HCT116 (cell line): ENCODE data around the gene SUPT3H. TPM values are rescaled to one million over a fixed set of nuclear protein-coding genes. Genes with fewer than 3 reads are reported as not detected.

Experiments
- ATAC-seq: fragments of 200-7000 bp; cut with Tn5 transposase; 2 replicates; pipeline ENCODE4 v1.9.1; 2020; ENCODE audit warnings: mild to moderate bottlenecking, moderate library complexity
- BruUV-seq: library from RNA; stranded (reverse); fragments of 400-500 nt; replicated peaks from 2 replicates; lab custom pipeline; 2021; lab: Mats Ljungman, UMichigan
- CTCF ChIA-PET: fragments of 300-600 bp; sonication (Branson Sonifier 250); formaldehyde crosslinking; loops from one replicate; lab custom pipeline; 2021; ENCODE audit warnings: antibody characterized with exemption; lab: Charles Lee
- POLR2A ChIA-PET: fragments of 300-600, 350-600 bp; sonication (Branson Sonifier 250); formaldehyde crosslinking; loops from one replicate; lab custom pipeline; 2021; ENCODE audit warnings: antibody characterized with exemption; lab: Charles Lee
- RAD21 ChIA-PET, 2 experiments: fragments of 300-600 bp; sonication (Branson Sonifier 250); formaldehyde crosslinking; loops; one replicate each; lab custom pipeline; 2023; ENCODE audit warnings: low total read pairs in 2 of 2; ENCODE audit not compliant: uncharacterized antibody in 2 of 2, unreplicated experiment in 2 of 2, low non-redundant PET in 1 of 2; lab: Charles Lee
- DNase-seq: peaks from one replicate; pipeline ENCODE4 v3.0.0-alpha.2; 2010; ENCODE audit warnings: low read depth, low spot score
- H2AFZ ChIP-seq: fragments of 200-600 bp; shearing (Covaris generic), sonication (generic); 2 replicates; pipeline ENCODE4 v1.6.1; 2017; ENCODE audit warnings: low read depth, mixed run types, mixed read lengths, antibody characterized with exemption, low read length; ENCODE audit not compliant: poor library complexity, severe bottlenecking
- H3K27ac ChIP-seq: 2 replicates; pipeline ENCODE4 v1.5.1; 2012; ENCODE audit warnings: low read depth, low read length
- H3K27me3 ChIP-seq: fragments of 200-600 bp; sonication (generic); 2 replicates; pipeline ENCODE4 v1.6.1; 2016; ENCODE audit warnings: mixed run types, low read length, mixed read lengths; ENCODE audit not compliant: insufficient read depth
- H3K36me3 ChIP-seq, 2 experiments: fragments of 200-500 bp in 1 of 2; fragments of 200-600 bp in 1 of 2; sonication (Bioruptor generic) in 1 of 2; sonication (generic) in 1 of 2; 2 replicates each; pipeline versions ENCODE4 v1.5.1 to v1.6.1; 2014 to 2016; ENCODE audit warnings: low read length in 2 of 2, inconsistent platforms in 1 of 2, mixed read lengths in 1 of 2, mixed run types in 1 of 2; ENCODE audit not compliant: insufficient read depth in 2 of 2, control insufficient read depth in 1 of 2
- H3K4me1 ChIP-seq, 2 experiments: fragments of 200-600 bp in 1 of 2; sonication (generic) in 1 of 2; 2 replicates each; pipeline versions ENCODE4 v1.5.1 to v1.6.1; 2012 to 2017; ENCODE audit warnings: low read length in 2 of 2, inconsistent platforms in 1 of 2, mild to moderate bottlenecking in 1 of 2, mixed read lengths in 1 of 2, mixed run types in 1 of 2, moderate library complexity in 1 of 2; ENCODE audit not compliant: insufficient read depth in 2 of 2, control insufficient read depth in 1 of 2
- H3K4me2 ChIP-seq: fragments of 200-600 bp; sonication (generic); 2 replicates; pipeline ENCODE4 v1.6.1; 2017; ENCODE audit warnings: mixed run types, low read length, mixed read lengths
- H3K4me3 ChIP-seq, 2 experiments: fragments of 200-600 bp in 1 of 2; sonication (generic) in 1 of 2; replicated peaks in 1 of 2; 2 replicates each; pipeline ENCODE4 v1.5.1; 2011 to 2016; ENCODE audit warnings: low read length in 2 of 2, control low read depth in 1 of 2, low read depth in 1 of 2, mild to moderate bottlenecking in 1 of 2, mixed read lengths in 1 of 2, mixed run types in 1 of 2
- H3K79me2 ChIP-seq: fragments of 200-600 bp; sonication (generic); 2 replicates; pipeline ENCODE4 v1.6.1; 2017; ENCODE audit warnings: mild to moderate bottlenecking, mixed run types, low read length, moderate library complexity, mixed read lengths; ENCODE audit not compliant: insufficient read depth
- H3K9ac ChIP-seq: fragments of 200-600 bp; sonication (generic); 2 replicates; pipeline ENCODE4 v1.6.1; 2016; ENCODE audit warnings: low read length, mixed read lengths
- H3K9me2 ChIP-seq: fragments of 200-600 bp; sonication (generic), shearing (Covaris generic); 2 replicates; pipeline ENCODE4 v1.6.1; 2017; ENCODE audit warnings: mixed run types, mild to moderate bottlenecking, moderate library complexity; ENCODE audit not compliant: insufficient read depth
- H3K9me3 ChIP-seq, 2 experiments: fragments of 200-500 bp in 1 of 2; fragments of 200-600 bp in 1 of 2; sonication (Bioruptor generic) in 1 of 2; sonication (generic) in 1 of 2; 2 replicates each; pipeline ENCODE4 v1.6.1; 2014 to 2017; ENCODE audit warnings: low read length in 2 of 2, mixed read lengths in 2 of 2, inconsistent platforms in 1 of 2, low read depth in 1 of 2, mild to moderate bottlenecking in 1 of 2, mixed run types in 1 of 2, moderate library complexity in 1 of 2; ENCODE audit not compliant: control insufficient read depth in 1 of 2, insufficient read depth in 1 of 2
- H4K20me1 ChIP-seq: fragments of 200-600 bp; sonication (generic), shearing (Covaris generic); 2 replicates; pipeline ENCODE4 v1.6.1; 2017; ENCODE audit warnings: mixed run types, mild to moderate bottlenecking, moderate library complexity; ENCODE audit not compliant: insufficient read depth
- ATF3 ChIP-seq: IDR thresholded peaks from 2 replicates; pipeline ENCODE4 v1.6.1; 2012
- CEBPB ChIP-seq: IDR thresholded peaks from 2 replicates; pipeline ENCODE4 v1.6.1; 2012; ENCODE audit warnings: low read depth
- CTCF ChIP-seq, 3 experiments: fragments of 200-600 bp in 1 of 3; sonication (generic) in 1 of 3; IDR thresholded peaks in 2 of 3; conservative IDR thresholded peaks in 1 of 3; 2 replicates each; pipeline ENCODE4 v1.5.1; 2012 to 2017; ENCODE audit warnings: low read depth in 2 of 3, low read length in 2 of 3, antibody characterized with exemption in 1 of 3, borderline replicate concordance in 1 of 3, control low read depth in 1 of 3, mild to moderate bottlenecking in 1 of 3, mixed read lengths in 1 of 3, mixed run types in 1 of 3, moderate library complexity in 1 of 3; ENCODE audit not compliant: insufficient read depth in 1 of 3
- EZH2 ChIP-seq: fragments of 200-600 bp; sonication (generic); IDR thresholded peaks from 2 replicates; pipeline ENCODE4 v1.6.1; 2017; ENCODE audit warnings: antibody characterized with exemption, mixed run types
- EZH2phosphoT487 ChIP-seq: fragments of 200-600 bp; IDR thresholded peaks from 2 replicates; pipeline ENCODE4 v1.6.1; 2018; ENCODE audit warnings: antibody characterized with exemption, borderline replicate concordance
- FOSL1 ChIP-seq: IDR thresholded peaks from 2 replicates; pipeline ENCODE4 v1.6.1; 2012; ENCODE audit warnings: low read depth
- MAX ChIP-seq: IDR thresholded peaks from 2 replicates; pipeline ENCODE4 v1.6.1; 2012
- POLR2AphosphoS5 ChIP-seq: IDR thresholded peaks from 2 replicates; pipeline ENCODE4 v1.6.1; 2011; ENCODE audit warnings: mild to moderate bottlenecking, low read depth, low read length, moderate library complexity
- RAD21 ChIP-seq: IDR thresholded peaks from 2 replicates; pipeline ENCODE4 v1.6.1; 2012; ENCODE audit warnings: low read depth, mild to moderate bottlenecking
- SIN3A ChIP-seq: IDR thresholded peaks from 2 replicates; pipeline ENCODE4 v1.6.1; 2012; ENCODE audit warnings: low read depth
- SP1 ChIP-seq: IDR thresholded peaks from 2 replicates; pipeline ENCODE4 v1.6.1; 2012; ENCODE audit warnings: low read depth
- SRF ChIP-seq: IDR thresholded peaks from 2 replicates; pipeline ENCODE4 v1.6.1; 2012; ENCODE audit warnings: low read depth
- TCF7L2 ChIP-seq: IDR thresholded peaks from 2 replicates; pipeline ENCODE4 v1.7.0; 2011; ENCODE audit warnings: borderline replicate concordance, inconsistent platforms; ENCODE audit not compliant: insufficient read depth, insufficient read length; ENCODE audit errors: extremely low read depth
- ZBTB33 ChIP-seq: IDR thresholded peaks from 2 replicates; pipeline ENCODE4 v1.6.1; 2011; ENCODE audit warnings: mild to moderate bottlenecking, low read length, moderate library complexity; ENCODE audit not compliant: insufficient replicate concordance; ENCODE audit errors: extremely low read depth
- ZFX ChIP-seq: fragments of 450-650 bp; IDR thresholded peaks from 2 replicates; pipeline ENCODE4 v1.6.1; 2017
- ZNF274 ChIP-seq: fragments of 200-500 bp; sonication (Bioruptor generic); IDR thresholded peaks from 2 replicates; pipeline ENCODE4 v1.6.1; 2014; ENCODE audit warnings: mild to moderate bottlenecking, low read depth, low read length, inconsistent platforms
- intact Hi-C: fragments of 100-400 bp; cut with micrococcal nuclease; formaldehyde crosslinking; loops from 2 replicates; pipeline ENCODE4 v1.10.0; 2022
- total RNA-seq: library from RNA; stranded (reverse); gene quantifications from one replicate; pipeline ENCODE4 v1.2.1, GENCODE V29; 2021; ENCODE audit not compliant: unreplicated experiment

Gene SUPT3H
- total RNA-seq, 1 experiment from 2014 or later, result 7.4 TPM

- no peak for TF ChIP-seq RAD21
These were observed 105.1 kb downstream of the SUPT3H start (continued) for GRCh38 chr6:45272626-45273025.

- CTCF ChIA-PET, result no interaction called here
These were observed 112.5 kb downstream of the SUPT3H start for GRCh38 chr6:45265246-45265645.

More at GRCh38 chr6:45265246-45265645, 112.5 kb downstream of the SUPT3H start:
- Histone ChIP-seq H3K4me3 (no peak overlapping the region), H2AFZ (no peak overlapping the region), H3K79me2 (no peaks in the 10 kb centered on the region), H3K4me1 (no peaks in the 10 kb centered on the region), H3K4me2 (no peak overlapping the region), H3K9me3 (no peaks in the 10 kb centered on the region), H3K9me2 (no peaks in the 10 kb centered on the region), H3K36me3 (no peaks in the 10 kb centered on the region), H4K20me1 (0 out of 2 replicates have a peak, but pooled peaks cover 3% of the 10 kb centered on the region), H3K27me3 (no peaks in the 10 kb centered on the region), H3K27ac (no peak overlapping the region), H3K9ac (no peak overlapping the region)
- DNase-seq (no peak), ATAC-seq (no peak)
- intact Hi-C loops, result no loop called here
- no TSS peak for BruUV-seq
- TF ChIP-seq EZH2phosphoT487 (no peak), TCF7L2 (no peak), SRF (no peak), FOSL1 (no peak), ATF3 (no peak), MAX (no peak), CEBPB (no peak), POLR2AphosphoS5 (no peak), SIN3A (no peak), ZNF274 (no peak), EZH2 (no peak), ZBTB33 (no peak), ZFX (no peak), RAD21 (no peak), SP1 (no peak), CTCF (IDR thresholded peaks at IDR 0.05 in 2 of 3, conservative IDR thresholded peaks at IDR 0.05 in 1 of 3; ENCODE audit: borderline replicate concordance in 1 of 3, insufficient read depth in 1 of 3, low read depth in 2 of 3, low read length in 2 of 3) (no peak)
- ChIA-PET POLR2A (no interaction called here), RAD21 (no interaction called here)
